NB4 (cell line): ENCODE measurements around the gene GSTT4.

Experiments
- POLR2A ChIP-seq: IDR thresholded peaks from 2 replicates; pipeline ENCODE4 v1.6.1; 2011; ENCODE audit warnings: mild to moderate bottlenecking; ENCODE audit not compliant: insufficient read length; ENCODE audit errors: extremely low read depth
- TF ChIP-seq, protein P1 (sequence below): IDR thresholded peaks from 2 replicates; pipeline ENCODE4 v1.6.1; 2011; ENCODE audit warnings: low read depth, low read length

DNA sequence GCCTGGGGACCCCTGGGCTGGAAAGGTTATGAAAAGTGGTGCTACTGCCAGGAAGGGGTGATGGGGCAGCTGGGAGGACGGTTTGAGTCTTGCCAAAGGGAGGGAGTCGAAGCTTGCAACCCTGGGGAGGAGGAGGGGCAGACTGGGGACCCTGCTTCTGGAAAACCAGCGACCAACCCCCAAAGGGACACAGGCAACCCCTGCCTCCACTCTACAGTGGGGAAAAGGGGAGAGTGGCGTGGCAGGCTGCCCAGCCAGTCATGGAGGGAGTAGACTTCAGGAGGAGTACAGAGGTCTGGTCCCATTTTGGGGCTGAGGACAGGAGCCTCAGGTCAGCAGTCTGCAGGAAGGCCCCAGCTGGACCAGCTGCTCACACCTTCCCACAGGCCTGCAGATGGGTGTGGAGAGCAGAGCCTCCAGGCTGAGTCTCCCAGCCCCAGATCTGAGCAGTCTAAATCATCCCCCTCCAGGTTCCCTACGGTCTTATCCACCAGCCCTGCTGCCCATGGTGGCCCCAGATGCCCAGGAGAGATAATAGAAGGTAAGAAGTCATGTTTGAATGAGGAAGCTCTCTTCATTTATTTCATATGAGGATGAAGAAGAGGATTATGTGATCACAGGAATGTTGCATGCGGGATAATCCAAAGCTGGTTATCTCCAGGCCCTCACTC, 34.3 kb downstream of the GSTT4 start:
- no peak for TF ChIP-seq POLR2A
- TF ChIP-seq, protein P1, sequence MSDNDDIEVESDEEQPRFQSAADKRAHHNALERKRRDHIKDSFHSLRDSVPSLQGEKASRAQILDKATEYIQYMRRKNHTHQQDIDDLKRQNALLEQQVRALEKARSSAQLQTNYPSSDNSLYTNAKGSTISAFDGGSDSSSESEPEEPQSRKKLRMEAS, result no peak
